SK-N-SH (cell line): ENCODE results near the gene MAP4. TPM values are rescaled to one million over a fixed set of nuclear protein-coding genes. Genes with fewer than 3 reads are reported as not detected.

ENCODE experiments used
- CTCF ChIA-PET: fragments of 300-600, 350-600 bp; formaldehyde crosslinking; extraction: SDS; loops from one replicate; lab custom pipeline; 2021; lab: Yijun Ruan, JAX
- POLR2A ChIA-PET: fragments of 350-600 bp; sonication (Branson Sonifier 250); formaldehyde crosslinking; extraction: SDS; loops from one replicate; lab custom pipeline; 2020; ENCODE audit warnings: antibody characterized with exemption, inconsistent platforms; lab: Yijun Ruan, JAX
- DNase-seq: peaks from one replicate; pipeline ENCODE4 v3.0.0; 2012
- H2AFZ ChIP-seq: fragments of 200-600 bp; sonication (generic); 2 replicates; pipeline ENCODE4 v1.8.1; 2016; ENCODE audit warnings: antibody characterized with exemption, mild to moderate bottlenecking, low read depth
- H3F3A ChIP-seq: fragments of 200-600 bp; sonication (generic); replicated peaks from 2 replicates; pipeline ENCODE3; 2016; ENCODE audit warnings: antibody characterized with exemption, mild to moderate bottlenecking; ENCODE audit not compliant: insufficient read depth
- H3K27ac ChIP-seq, 2 experiments: fragments of 200-500 bp in 1 of 2; fragments of 200-600 bp in 1 of 2; sonication (Bioruptor generic) in 1 of 2; sonication (generic), shearing (Covaris generic) in 1 of 2; 2 replicates each; pipeline versions ENCODE4 v1.5.1 to v1.6.1; 2014 to 2016; ENCODE audit warnings: low read depth in 2 of 2, inconsistent platforms in 1 of 2, low read length in 1 of 2, mild to moderate bottlenecking in 1 of 2, mixed read lengths in 1 of 2
- H3K27me3 ChIP-seq: fragments of 200-600 bp; sonication (generic), shearing (Covaris generic); 2 replicates; pipeline ENCODE4 v1.6.1; 2016; ENCODE audit warnings: mixed run types; ENCODE audit not compliant: insufficient read depth
- H3K36me3 ChIP-seq, 2 experiments: fragments of 200-500 bp in 1 of 2; fragments of 200-600 bp in 1 of 2; sonication (Bioruptor generic) in 1 of 2; sonication (generic) in 1 of 2; replicated peaks in 1 of 2; 2 replicates each; pipeline versions ENCODE3 to v1.5.1; 2014 to 2016; ENCODE audit warnings: low read length in 1 of 2, mild to moderate bottlenecking in 1 of 2; ENCODE audit not compliant: insufficient read depth in 2 of 2, control insufficient read depth in 1 of 2
- H3K4me1 ChIP-seq, 2 experiments: fragments of 200-500 bp in 1 of 2; fragments of 200-600 bp in 1 of 2; sonication (Bioruptor generic) in 1 of 2; sonication (generic), shearing (Covaris generic) in 1 of 2; 2 replicates each; pipeline versions ENCODE4 v1.5.1 to v1.6.1; 2014 to 2016; ENCODE audit warnings: low read depth in 1 of 2, low read length in 1 of 2, mixed run types in 1 of 2; ENCODE audit not compliant: insufficient read depth in 2 of 2, control insufficient read depth in 1 of 2
- H3K4me2 ChIP-seq: fragments of 200-600 bp; sonication (generic), shearing (Covaris generic); 2 replicates; pipeline ENCODE4 v1.6.1; 2017; ENCODE audit warnings: mixed run types
- H3K4me3 ChIP-seq, 2 experiments: fragments of 200-500 bp in 1 of 2; fragments of 200-600 bp in 1 of 2; sonication (Bioruptor generic) in 1 of 2; sonication (generic), shearing (Covaris generic) in 1 of 2; 2 replicates each; pipeline versions ENCODE4 v1.5.1 to v1.8.1; 2014 to 2016; ENCODE audit warnings: low read depth in 2 of 2, inconsistent platforms in 1 of 2, low read length in 1 of 2, mild to moderate bottlenecking in 1 of 2, mixed read lengths in 1 of 2, moderate library complexity in 1 of 2
- H3K79me2 ChIP-seq: fragments of 200-600 bp; sonication (generic); 2 replicates; pipeline ENCODE4 v1.8.1; 2017; ENCODE audit warnings: mild to moderate bottlenecking; ENCODE audit not compliant: insufficient read depth
- H3K9ac ChIP-seq: fragments of 200-600 bp; sonication (generic); 2 replicates; pipeline ENCODE4 v1.6.1; 2017; ENCODE audit warnings: mixed run types
- H3K9me2 ChIP-seq: fragments of 200-600 bp; sonication (generic); 2 replicates; pipeline ENCODE4 v1.6.1; 2017; ENCODE audit warnings: mixed run types
- H3K9me3 ChIP-seq: fragments of 200-600 bp; sonication (generic); 2 replicates; pipeline ENCODE4 v1.6.1; 2017; ENCODE audit warnings: mixed run types, mild to moderate bottlenecking, moderate library complexity
- H4K20me1 ChIP-seq: fragments of 200-600 bp; sonication (generic); 2 replicates; pipeline ENCODE4 v1.6.1; 2017; ENCODE audit warnings: mild to moderate bottlenecking, mixed run types; ENCODE audit not compliant: insufficient read depth
- CHD2 ChIP-seq: fragments of 150-350 bp; IDR thresholded peaks from 2 replicates; pipeline ENCODE4 v1.6.1; 2018; ENCODE audit warnings: low read length; ENCODE audit not compliant: partially characterized antibody
- CTCF ChIP-seq: fragments of 200-600 bp; sonication (generic); IDR thresholded peaks from 2 replicates; pipeline ENCODE4 v1.6.1; 2017; ENCODE audit warnings: antibody characterized with exemption, mild to moderate bottlenecking, moderate library complexity
- EP300 ChIP-seq, 2 experiments: IDR thresholded peaks; 2 replicates each; pipeline versions ENCODE4 v1.4.0 to v1.6.1; 2012; ENCODE audit warnings: borderline replicate concordance in 1 of 2, low read depth in 1 of 2, low read length in 1 of 2
- FOSL2 ChIP-seq: IDR thresholded peaks from 2 replicates; pipeline ENCODE4 v1.4.0; 2012; ENCODE audit warnings: low read depth, mild to moderate bottlenecking, moderate library complexity, borderline replicate concordance
- FOXJ3 ChIP-seq: sonication (generic); formaldehyde crosslinking; IDR thresholded peaks from 2 replicates; pipeline ENCODE4 v1.5.1; 2020; ENCODE audit warnings: mild to moderate bottlenecking, missing genetic modification reagents
- FOXM1 ChIP-seq: IDR thresholded peaks from 2 replicates; pipeline ENCODE4 v1.4.0; 2012; ENCODE audit warnings: low read depth, mild to moderate bottlenecking
- GABPA ChIP-seq: IDR thresholded peaks from 2 replicates; pipeline ENCODE4 v1.4.0; 2012; ENCODE audit warnings: low read depth, mild to moderate bottlenecking
- MEF2A ChIP-seq: IDR thresholded peaks from 2 replicates; pipeline ENCODE4 v1.4.0; 2012; ENCODE audit warnings: low read depth, borderline replicate concordance
- NFIC ChIP-seq: IDR thresholded peaks from 2 replicates; pipeline ENCODE4 v1.4.0; 2012; ENCODE audit warnings: borderline replicate concordance
- NRF1 ChIP-seq: IDR thresholded peaks from 2 replicates; pipeline ENCODE4 v1.6.1; 2012; ENCODE audit warnings: low read depth, mild to moderate bottlenecking, low read length
- POLR2AphosphoS5 ChIP-seq: IDR thresholded peaks from 2 replicates; pipeline ENCODE4 v1.6.1; 2012; ENCODE audit warnings: low read depth, low read length
- RCOR1 ChIP-seq: fragments of 150-350 bp; IDR thresholded peaks from 2 replicates; pipeline ENCODE4 v1.6.1; 2017; ENCODE audit warnings: antibody characterized with exemption, low read length
- REST ChIP-seq: IDR thresholded peaks from 2 replicates; pipeline ENCODE4 v1.6.1; 2012; ENCODE audit warnings: mild to moderate bottlenecking, low read depth, low read length, moderate library complexity
- RXRA ChIP-seq: IDR thresholded peaks from 2 replicates; pipeline ENCODE4 v1.4.0; 2012; ENCODE audit warnings: low read depth, mild to moderate bottlenecking, borderline replicate concordance
- SIN3A ChIP-seq: IDR thresholded peaks from 2 replicates; pipeline ENCODE4 v1.6.1; 2012; ENCODE audit warnings: low read depth, mild to moderate bottlenecking, low read length, moderate library complexity, borderline replicate concordance
- TEAD4 ChIP-seq: IDR thresholded peaks from 2 replicates; pipeline ENCODE4 v1.4.0; 2012; ENCODE audit warnings: mild to moderate bottlenecking, borderline replicate concordance; ENCODE audit not compliant: insufficient read depth
- ZBTB33 ChIP-seq: IDR thresholded peaks from 2 replicates; pipeline ENCODE4 v1.4.0; 2012; ENCODE audit warnings: low read depth, borderline replicate concordance
- polyA plus RNA-seq, 3 experiments: library from polyadenylated mRNA; depleted of rRNA; stranded (reverse); fragments of >200 nt; gene quantifications; 2 replicates each; pipeline ENCODE4 v1.2.3, GENCODE V29; 2012
- TF ChIP-seq, protein P1 (sequence below): IDR thresholded peaks from 2 replicates; pipeline ENCODE4; 2012
- TF ChIP-seq, protein P2 (sequence below): fragments of 150-350 bp; IDR thresholded peaks from 2 replicates; pipeline ENCODE4 v1.6.1; 2017; ENCODE audit warnings: antibody characterized with exemption, low read length, low read depth, borderline replicate concordance
- TF ChIP-seq, protein P3 (sequence below): IDR thresholded peaks from 2 replicates; pipeline ENCODE4 v1.4.0; 2012; ENCODE audit warnings: low read depth, borderline replicate concordance

MAP4 gene
- polyA plus RNA-seq, 1 of the 3 experiments (the other 2 are of a cell fraction) = 121 TPM

GRCh38 chr3:47907784-47908183 is 108.4 kb downstream of the MAP4 start:
- Histone ChIP-seq H3K9me2 (no peaks in the 10 kb centered on the region), H3F3A (peaks cover 33% of the 10 kb centered on the region), H3K79me2 (peaks cover 61% of the 10 kb centered on the region), H4K20me1 (peaks cover 29% of the 10 kb centered on the region), H3K4me3 (no peak overlapping the region), H3K4me1 (peaks cover 0 to 22% of the 10 kb centered on the region in 2 experiments; a peak in 2 of 4 replicates), H3K9ac (no peak overlapping the region), H3K9me3 (no peaks in the 10 kb centered on the region), H3K27ac (no peak overlapping the region), H3K36me3 (peaks cover 13 to 51% of the 10 kb centered on the region in 2 experiments), H3K4me2 (no peak overlapping the region), H2AFZ (no peak overlapping the region), H3K27me3 (no peaks in the 10 kb centered on the region)
- TF ChIP-seq RCOR1 = no peak
- no peak for TF ChIP-seq FOXM1
- TF ChIP-seq TEAD4 = no peak
- no peak for TF ChIP-seq REST
- TF ChIP-seq EP300 (IDR thresholded peaks at IDR 0.05; ENCODE audit: borderline replicate concordance in 1 of 2, low read depth in 1 of 2, low read length in 1 of 2) = no peak
- no peak for TF ChIP-seq FOSL2
- TF ChIP-seq, protein P1, sequence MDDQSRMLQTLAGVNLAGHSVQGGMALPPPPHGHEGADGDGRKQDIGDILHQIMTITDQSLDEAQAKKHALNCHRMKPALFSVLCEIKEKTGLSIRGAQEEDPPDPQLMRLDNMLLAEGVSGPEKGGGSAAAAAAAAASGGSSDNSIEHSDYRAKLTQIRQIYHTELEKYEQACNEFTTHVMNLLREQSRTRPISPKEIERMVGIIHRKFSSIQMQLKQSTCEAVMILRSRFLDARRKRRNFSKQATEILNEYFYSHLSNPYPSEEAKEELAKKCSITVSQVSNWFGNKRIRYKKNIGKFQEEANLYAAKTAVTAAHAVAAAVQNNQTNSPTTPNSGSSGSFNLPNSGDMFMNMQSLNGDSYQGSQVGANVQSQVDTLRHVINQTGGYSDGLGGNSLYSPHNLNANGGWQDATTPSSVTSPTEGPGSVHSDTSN = no peak
- no peak for TF ChIP-seq NRF1
- TF ChIP-seq FOXJ3 (CRISPR knock-in tag) = no peak
- TF ChIP-seq, protein P2, sequence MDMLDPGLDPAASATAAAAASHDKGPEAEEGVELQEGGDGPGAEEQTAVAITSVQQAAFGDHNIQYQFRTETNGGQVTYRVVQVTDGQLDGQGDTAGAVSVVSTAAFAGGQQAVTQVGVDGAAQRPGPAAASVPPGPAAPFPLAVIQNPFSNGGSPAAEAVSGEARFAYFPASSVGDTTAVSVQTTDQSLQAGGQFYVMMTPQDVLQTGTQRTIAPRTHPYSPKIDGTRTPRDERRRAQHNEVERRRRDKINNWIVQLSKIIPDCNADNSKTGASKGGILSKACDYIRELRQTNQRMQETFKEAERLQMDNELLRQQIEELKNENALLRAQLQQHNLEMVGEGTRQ = no peak
- TF ChIP-seq RXRA = no peak
- no peak for TF ChIP-seq POLR2AphosphoS5
- TF ChIP-seq SIN3A = no peak
- TF ChIP-seq MEF2A = no peak
- no peak for TF ChIP-seq GABPA
- no peak for TF ChIP-seq ZBTB33
- no peak for TF ChIP-seq CHD2
- TF ChIP-seq NFIC = no peak
- no peak for TF ChIP-seq CTCF
- TF ChIP-seq, protein P3, sequence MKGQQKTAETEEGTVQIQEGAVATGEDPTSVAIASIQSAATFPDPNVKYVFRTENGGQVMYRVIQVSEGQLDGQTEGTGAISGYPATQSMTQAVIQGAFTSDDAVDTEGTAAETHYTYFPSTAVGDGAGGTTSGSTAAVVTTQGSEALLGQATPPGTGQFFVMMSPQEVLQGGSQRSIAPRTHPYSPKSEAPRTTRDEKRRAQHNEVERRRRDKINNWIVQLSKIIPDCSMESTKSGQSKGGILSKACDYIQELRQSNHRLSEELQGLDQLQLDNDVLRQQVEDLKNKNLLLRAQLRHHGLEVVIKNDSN = no peak
- DNase-seq = no peak
- POLR2A ChIA-PET = no interaction called here
- CTCF ChIA-PET = interaction anchor here (2.2 kb wide), 1 partner anchor 82 kb away, joined by 9 read pairs; no protein-coding TSS in a partner anchor
